Measurements from ENCODE around the gene BTRC. TPM values are rescaled to one million over a fixed set of nuclear protein-coding genes. Genes with fewer than 3 reads are reported as not detected.

Gene BTRC
- total RNA-seq, 4 donors from 2014 or later, result 12.6 to 26.5 (median 20.7) TPM

- Histone ChIP-seq H3K36me3 (no peaks in the 10 kb centered on the region), H3K27ac (no peak overlapping the region), H3K27me3 (no peaks in the 10 kb centered on the region), H3K4me3 (no peak overlapping the region), H3K4me1 (no peaks in the 10 kb centered on the region), H3K9me3 (no peaks in the 10 kb centered on the region)
- intact Hi-C loops (cut with DNase I; ENCODE audit: low total_unique reads), result no loop called here
- no peak for DNase-seq
- TF ChIP-seq POLR2A (IDR thresholded peaks at IDR 0.05), result no peak
These were observed 46.6 kb downstream of the BTRC start for GRCh38 chr10:101400585-101400984.

DNA sequence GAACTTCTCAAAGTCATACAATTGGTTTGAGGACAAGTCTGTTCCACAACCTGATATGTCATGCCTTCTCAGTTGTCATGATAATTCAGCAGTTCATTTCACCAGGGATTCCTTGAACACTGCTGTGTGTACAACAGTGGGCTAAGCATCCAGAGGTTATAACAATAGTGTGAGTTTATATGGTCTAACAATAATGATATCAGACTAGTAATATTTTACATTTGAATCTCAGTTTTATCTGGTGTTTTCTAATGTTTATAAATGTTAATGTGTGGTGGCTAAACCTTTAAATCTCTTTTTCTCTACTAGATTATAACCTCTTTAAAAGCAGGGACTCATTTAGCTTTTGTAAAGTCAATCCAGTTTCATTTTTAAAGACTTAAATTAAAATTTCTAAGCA, 48.7 kb downstream of the BTRC start:
- Histone ChIP-seq H3K36me3 (no peaks in the 10 kb centered on the region), H3K4me1 (no peaks in the 10 kb centered on the region), H3K9me3 (no peaks in the 10 kb centered on the region), H3K27ac (no peak overlapping the region), H3K27me3 (no peaks in the 10 kb centered on the region), H3K4me3 (no peak overlapping the region)
- DNase-seq, result no peak
- TF ChIP-seq POLR2A (IDR thresholded peaks at IDR 0.05) (no peak), CTCF (IDR thresholded peaks at IDR 0.05) (no peak)
- intact Hi-C loops (cut with DNase I; ENCODE audit: low total_unique reads), result no loop called here

- intact Hi-C loops (cut with DNase I; ENCODE audit: low total_unique reads), result no loop called here
- no peaks in the 10 kb centered on the region for H3K9me3 ChIP-seq
These were observed 49.2 kb downstream of the BTRC start for GRCh38 chr10:101403161-101403560.

GRCh38 chr10:101405001-101405400, 51.0 kb downstream of the BTRC start:
- no peak overlapping the region for H3K4me3 ChIP-seq
- H3K27me3 ChIP-seq, result no peaks in the 10 kb centered on the region
- no peak for TF ChIP-seq CTCF (IDR thresholded peaks at IDR 0.05)
- TF ChIP-seq POLR2A (IDR thresholded peaks at IDR 0.05), result no peak
- H3K36me3 ChIP-seq, result no peaks in the 10 kb centered on the region
- DNase-seq, result no peak
- H3K4me1 ChIP-seq, result no peaks in the 10 kb centered on the region
- intact Hi-C loops (cut with DNase I; ENCODE audit: low total_unique reads), result no loop called here
- H3K27ac ChIP-seq, result no peak overlapping the region
- H3K9me3 ChIP-seq, result no peaks in the 10 kb centered on the region

More at GRCh38 chr10:101403161-101403560, 49.2 kb downstream of the BTRC start:
- Histone ChIP-seq H3K36me3 (no peaks in the 10 kb centered on the region), H3K4me1 (no peaks in the 10 kb centered on the region), H3K27me3 (no peaks in the 10 kb centered on the region), H3K4me3 (no peak overlapping the region), H3K27ac (no peak overlapping the region)
- TF ChIP-seq POLR2A (IDR thresholded peaks at IDR 0.05), result no peak
- no peak for TF ChIP-seq CTCF (IDR thresholded peaks at IDR 0.05)
- DNase-seq, result no peak

GRCh38 chr10:101411598-101411997, 57.6 kb downstream of the BTRC start:
- no peak for TF ChIP-seq CTCF (IDR thresholded peaks at IDR 0.05)
- no peak for TF ChIP-seq POLR2A (IDR thresholded peaks at IDR 0.05)
- Histone ChIP-seq H3K36me3 (no peaks in the 10 kb centered on the region), H3K27me3 (no peaks in the 10 kb centered on the region), H3K9me3 (peaks cover 0 to 3% of the 10 kb centered on the region in 2 donors), H3K4me3 (no peak overlapping the region), H3K27ac (no peak overlapping the region), H3K4me1 (no peaks in the 10 kb centered on the region)
- no peak for DNase-seq
- intact Hi-C loops (cut with DNase I; ENCODE audit: low total_unique reads), result no loop called here

- H3K4me3 ChIP-seq, result no peak overlapping the region
- intact Hi-C loops (cut with DNase I; ENCODE audit: low total_unique reads), result no loop called here
- no peaks in the 10 kb centered on the region for H3K4me1 ChIP-seq
- H3K27ac ChIP-seq, result no peak overlapping the region
- DNase-seq, result no peak
- H3K9me3 ChIP-seq, result peaks cover 0 to 3% of the 10 kb centered on the region in 2 donors
- TF ChIP-seq CTCF (IDR thresholded peaks at IDR 0.05) (no peak), POLR2A (IDR thresholded peaks at IDR 0.05) (no peak)
- no peaks in the 10 kb centered on the region for H3K36me3 ChIP-seq
- no peaks in the 10 kb centered on the region for H3K27me3 ChIP-seq
These were observed 60.1 kb downstream of the BTRC start for GRCh38 chr10:101414034-101414433.
